ELF-1 (cell line): ENCODE measurements around the gene ADAMTS15.

Experiments
- DNase-seq: peaks from one replicate; pipeline ENCODE4 v3.0.0-alpha.2; 2016; ENCODE audit warnings: low read depth, low spot score

ADAMTS15 gene

GRCh38 chr11:130448416-130449309 lies at the start of gene ADAMTS15:
ADAMTS15 (plus strand) TSS chr11:130448645; CDS start chr11:130448974, 329 bp downstream.
- DNase-seq, result peak; percentile 94

- no peak for DNase-seq
Measured at GRCh38 chr11:130399196-130399595, 49.2 kb upstream of the ADAMTS15 start.

- peak; percentile 82 for DNase-seq
Measured at GRCh38 chr11:130400781-130401483, 47.5 kb upstream of the ADAMTS15 start.

GRCh38 chr11:130402570-130402969 lies 45.9 kb upstream of the ADAMTS15 start:
- DNase-seq, result no peak

- peak; percentile 73 for DNase-seq
Measured at GRCh38 chr11:130403271-130403804, 45.1 kb upstream of the ADAMTS15 start.

- no peak for DNase-seq
Measured at GRCh38 chr11:130403967-130404366, 44.5 kb upstream of the ADAMTS15 start.

GRCh38 chr11:130404727-130405126 lies 43.7 kb upstream of the ADAMTS15 start:
- DNase-seq, result no peak

- DNase-seq, result no peak
Measured at GRCh38 chr11:130405428-130405827, 43.0 kb upstream of the ADAMTS15 start.

- no peak for DNase-seq
Measured at GRCh38 chr11:130407978-130408377, 40.5 kb upstream of the ADAMTS15 start.

- DNase-seq, result no peak
Measured at GRCh38 chr11:130408401-130408890, 40.0 kb upstream of the ADAMTS15 start.

- DNase-seq, result no peak
Measured at GRCh38 chr11:130408901-130409300, 39.5 kb upstream of the ADAMTS15 start.

- DNase-seq, result no peak
Measured at GRCh38 chr11:130409594-130410388, 38.7 kb upstream of the ADAMTS15 start.

GRCh38 chr11:130411223-130411622 lies 37.2 kb upstream of the ADAMTS15 start:
- DNase-seq, result no peak

- DNase-seq, result no peak
Measured at GRCh38 chr11:130413405-130414106, 34.9 kb upstream of the ADAMTS15 start.

GRCh38 chr11:130414107-130415080 lies 34.1 kb upstream of the ADAMTS15 start:
- DNase-seq, result no peak

GRCh38 chr11:130415731-130416529 lies 32.5 kb upstream of the ADAMTS15 start:
- no peak for DNase-seq

- DNase-seq, result no peak
Measured at GRCh38 chr11:130416530-130416882, 31.9 kb upstream of the ADAMTS15 start.

- no peak for DNase-seq
Measured at GRCh38 chr11:130416906-130417305, 31.5 kb upstream of the ADAMTS15 start.

GRCh38 chr11:130418210-130418609 lies 30.2 kb upstream of the ADAMTS15 start:
- DNase-seq, result no peak
